GM19099 (cell line): Measurements from ENCODE around the gene LRBA.

ENCODE experiments used
- POLR2A ChIP-seq: IDR thresholded peaks from 3 replicates; pipeline ENCODE4 v1.6.1; 2011; ENCODE audit warnings: low read depth; ENCODE audit not compliant: insufficient read length; ENCODE audit errors: extremely low read depth

The LRBA gene

GRCh38 chr4:150425161-150425560 is 589.9 kb downstream of the LRBA start:
- no peak for TF ChIP-seq POLR2A

- TF ChIP-seq POLR2A: no peak
Observed at GRCh38 chr4:150423503-150423902, 591.6 kb downstream of the LRBA start.

GRCh38 chr4:150423074-150423473 is 592.0 kb downstream of the LRBA start:
- no peak for TF ChIP-seq POLR2A

- no peak for TF ChIP-seq POLR2A
Observed at GRCh38 chr4:150421612-150422011, 593.5 kb downstream of the LRBA start.

GRCh38 chr4:150419939-150420338 is 595.1 kb downstream of the LRBA start:
- no peak for TF ChIP-seq POLR2A

- no peak for TF ChIP-seq POLR2A
Observed at GRCh38 chr4:150418757-150419410, 596.2 kb downstream of the LRBA start.

GRCh38 chr4:150415213-150415612 is 599.9 kb downstream of the LRBA start:
- no peak for TF ChIP-seq POLR2A

GRCh38 chr4:150411520-150411919 is 603.6 kb downstream of the LRBA start:
- TF ChIP-seq POLR2A: no peak

- no peak for TF ChIP-seq POLR2A
Observed at GRCh38 chr4:150402871-150403272, 612.2 kb downstream of the LRBA start.

- TF ChIP-seq POLR2A: no peak
Observed at GRCh38 chr4:150401083-150401687, 613.9 kb downstream of the LRBA start.

- TF ChIP-seq POLR2A: no peak
Observed at GRCh38 chr4:150395872-150396271, 619.2 kb downstream of the LRBA start.

GRCh38 chr4:150394046-150394445 is 621.0 kb downstream of the LRBA start:
- no peak for TF ChIP-seq POLR2A

GRCh38 chr4:150391052-150391451 is 624.0 kb downstream of the LRBA start:
- no peak for TF ChIP-seq POLR2A

GRCh38 chr4:150390531-150390910 is 624.6 kb downstream of the LRBA start:
- no peak for TF ChIP-seq POLR2A

- TF ChIP-seq POLR2A: no peak
Observed at GRCh38 chr4:150389896-150390530, 625.1 kb downstream of the LRBA start.

- no peak for TF ChIP-seq POLR2A
Observed at GRCh38 chr4:150387981-150388380, 627.1 kb downstream of the LRBA start.

GRCh38 chr4:150385606-150386005 is 629.5 kb downstream of the LRBA start:
- no peak for TF ChIP-seq POLR2A

GRCh38 chr4:150384249-150384648 is 630.8 kb downstream of the LRBA start:
- no peak for TF ChIP-seq POLR2A
